SK-N-SH (cell line): Measurements from ENCODE around the gene NOTUM. TPM values are rescaled to one million over a fixed set of nuclear protein-coding genes. Genes with fewer than 3 reads are reported as not detected.
A peak's percentile ranks its signal among the peaks of the same experiment; 100 is the strongest.

Source experiments
- CTCF ChIA-PET: fragments of 300-600, 350-600 bp; formaldehyde crosslinking; extraction: SDS; loops from one replicate; lab custom pipeline; 2021; lab: Yijun Ruan, JAX
- POLR2A ChIA-PET: fragments of 350-600 bp; sonication (Branson Sonifier 250); formaldehyde crosslinking; extraction: SDS; loops from one replicate; lab custom pipeline; 2020; ENCODE audit warnings: antibody characterized with exemption, inconsistent platforms; lab: Yijun Ruan, JAX
- DNase-seq: peaks from one replicate; pipeline ENCODE4 v3.0.0; 2012
- H2AFZ ChIP-seq: fragments of 200-600 bp; sonication (generic); 2 replicates; pipeline ENCODE4 v1.8.1; 2016; ENCODE audit warnings: antibody characterized with exemption, mild to moderate bottlenecking, low read depth
- H3F3A ChIP-seq: fragments of 200-600 bp; sonication (generic); replicated peaks from 2 replicates; pipeline ENCODE3; 2016; ENCODE audit warnings: antibody characterized with exemption, mild to moderate bottlenecking; ENCODE audit not compliant: insufficient read depth
- H3K27ac ChIP-seq, 2 experiments: fragments of 200-500 bp in 1 of 2; fragments of 200-600 bp in 1 of 2; sonication (Bioruptor generic) in 1 of 2; sonication (generic), shearing (Covaris generic) in 1 of 2; 2 replicates each; pipeline versions ENCODE4 v1.5.1 to v1.6.1; 2014 to 2016; ENCODE audit warnings: low read depth in 2 of 2, inconsistent platforms in 1 of 2, low read length in 1 of 2, mild to moderate bottlenecking in 1 of 2, mixed read lengths in 1 of 2
- H3K27me3 ChIP-seq: fragments of 200-600 bp; sonication (generic), shearing (Covaris generic); 2 replicates; pipeline ENCODE4 v1.6.1; 2016; ENCODE audit warnings: mixed run types; ENCODE audit not compliant: insufficient read depth
- H3K36me3 ChIP-seq, 2 experiments: fragments of 200-500 bp in 1 of 2; fragments of 200-600 bp in 1 of 2; sonication (Bioruptor generic) in 1 of 2; sonication (generic) in 1 of 2; replicated peaks in 1 of 2; 2 replicates each; pipeline versions ENCODE3 to v1.5.1; 2014 to 2016; ENCODE audit warnings: low read length in 1 of 2, mild to moderate bottlenecking in 1 of 2; ENCODE audit not compliant: insufficient read depth in 2 of 2, control insufficient read depth in 1 of 2
- H3K4me1 ChIP-seq, 2 experiments: fragments of 200-500 bp in 1 of 2; fragments of 200-600 bp in 1 of 2; sonication (Bioruptor generic) in 1 of 2; sonication (generic), shearing (Covaris generic) in 1 of 2; 2 replicates each; pipeline versions ENCODE4 v1.5.1 to v1.6.1; 2014 to 2016; ENCODE audit warnings: low read depth in 1 of 2, low read length in 1 of 2, mixed run types in 1 of 2; ENCODE audit not compliant: insufficient read depth in 2 of 2, control insufficient read depth in 1 of 2
- H3K4me2 ChIP-seq: fragments of 200-600 bp; sonication (generic), shearing (Covaris generic); 2 replicates; pipeline ENCODE4 v1.6.1; 2017; ENCODE audit warnings: mixed run types
- H3K4me3 ChIP-seq, 2 experiments: fragments of 200-500 bp in 1 of 2; fragments of 200-600 bp in 1 of 2; sonication (Bioruptor generic) in 1 of 2; sonication (generic), shearing (Covaris generic) in 1 of 2; 2 replicates each; pipeline versions ENCODE4 v1.5.1 to v1.8.1; 2014 to 2016; ENCODE audit warnings: low read depth in 2 of 2, inconsistent platforms in 1 of 2, low read length in 1 of 2, mild to moderate bottlenecking in 1 of 2, mixed read lengths in 1 of 2, moderate library complexity in 1 of 2
- H3K79me2 ChIP-seq: fragments of 200-600 bp; sonication (generic); 2 replicates; pipeline ENCODE4 v1.8.1; 2017; ENCODE audit warnings: mild to moderate bottlenecking; ENCODE audit not compliant: insufficient read depth
- H3K9ac ChIP-seq: fragments of 200-600 bp; sonication (generic); 2 replicates; pipeline ENCODE4 v1.6.1; 2017; ENCODE audit warnings: mixed run types
- H3K9me2 ChIP-seq: fragments of 200-600 bp; sonication (generic); 2 replicates; pipeline ENCODE4 v1.6.1; 2017; ENCODE audit warnings: mixed run types
- H3K9me3 ChIP-seq: fragments of 200-600 bp; sonication (generic); 2 replicates; pipeline ENCODE4 v1.6.1; 2017; ENCODE audit warnings: mixed run types, mild to moderate bottlenecking, moderate library complexity
- H4K20me1 ChIP-seq: fragments of 200-600 bp; sonication (generic); 2 replicates; pipeline ENCODE4 v1.6.1; 2017; ENCODE audit warnings: mild to moderate bottlenecking, mixed run types; ENCODE audit not compliant: insufficient read depth
- EP300 ChIP-seq, 2 experiments: IDR thresholded peaks; 2 replicates each; pipeline versions ENCODE4 v1.4.0 to v1.6.1; 2012; ENCODE audit warnings: borderline replicate concordance in 1 of 2, low read depth in 1 of 2, low read length in 1 of 2
- EZH2phosphoT487 ChIP-seq: fragments of 200-600 bp; sonication (generic); IDR thresholded peaks from 2 replicates; pipeline ENCODE4 v1.6.1; 2017; ENCODE audit warnings: low read depth, mixed run types, mild to moderate bottlenecking, antibody characterized with exemption, moderate library complexity, borderline replicate concordance
- FOXJ3 ChIP-seq: sonication (generic); formaldehyde crosslinking; IDR thresholded peaks from 2 replicates; pipeline ENCODE4 v1.5.1; 2020; ENCODE audit warnings: mild to moderate bottlenecking, missing genetic modification reagents
- GABPA ChIP-seq: IDR thresholded peaks from 2 replicates; pipeline ENCODE4 v1.4.0; 2012; ENCODE audit warnings: low read depth, mild to moderate bottlenecking
- GATA2 ChIP-seq: sonication (generic); formaldehyde crosslinking; IDR thresholded peaks from 2 replicates; pipeline ENCODE4 v1.5.0; 2020; ENCODE audit warnings: mild to moderate bottlenecking, missing genetic modification reagents
- MAX ChIP-seq: IDR thresholded peaks from 2 replicates; pipeline ENCODE4 v1.4.0; 2012; ENCODE audit warnings: low read depth
- MEF2A ChIP-seq: IDR thresholded peaks from 2 replicates; pipeline ENCODE4 v1.4.0; 2012; ENCODE audit warnings: low read depth, borderline replicate concordance
- MXI1 ChIP-seq: IDR thresholded peaks from 2 replicates; pipeline ENCODE4 v1.6.1; 2012; ENCODE audit warnings: mild to moderate bottlenecking, low read depth, low read length, improper control_type of control experiment
- PBX3 ChIP-seq: IDR thresholded peaks from 2 replicates; pipeline ENCODE4; 2012
- POLR2AphosphoS5 ChIP-seq: IDR thresholded peaks from 2 replicates; pipeline ENCODE4 v1.6.1; 2012; ENCODE audit warnings: low read depth, low read length
- RCOR1 ChIP-seq: fragments of 150-350 bp; IDR thresholded peaks from 2 replicates; pipeline ENCODE4 v1.6.1; 2017; ENCODE audit warnings: antibody characterized with exemption, low read length
- SIN3A ChIP-seq: IDR thresholded peaks from 2 replicates; pipeline ENCODE4 v1.6.1; 2012; ENCODE audit warnings: low read depth, mild to moderate bottlenecking, low read length, moderate library complexity, borderline replicate concordance
- TAF1 ChIP-seq: IDR thresholded peaks from 2 replicates; pipeline ENCODE4 v1.6.1; 2012; ENCODE audit warnings: low read depth, mild to moderate bottlenecking, low read length, moderate library complexity, borderline replicate concordance
- USF2 ChIP-seq: fragments of 150-350 bp; IDR thresholded peaks from 2 replicates; pipeline ENCODE4 v1.6.1; 2017; ENCODE audit warnings: antibody characterized with exemption, low read length, low read depth, borderline replicate concordance
- WGBS: methylation state at CpG from one replicate; pipeline ENCODE4 v1.1.6; 2017; ENCODE audit warnings: low lambda C conversion rate; 5-methylcytosine and 5-hydroxymethylcytosine counted together
- polyA plus RNA-seq, 3 experiments: library from polyadenylated mRNA; depleted of rRNA; stranded (reverse); fragments of >200 nt; gene quantifications; 2 replicates each; pipeline ENCODE4 v1.2.3, GENCODE V29; 2012
- TF ChIP-seq, protein P1 (sequence below): IDR thresholded peaks from 2 replicates; pipeline ENCODE4 v1.4.0; 2012; ENCODE audit warnings: low read depth, borderline replicate concordance
- TF ChIP-seq, protein P2 (sequence below): fragments of 150-350 bp; IDR thresholded peaks from 2 replicates; pipeline ENCODE4 v1.6.1; 2016; ENCODE audit warnings: mild to moderate bottlenecking, low read depth, low read length

Gene NOTUM
- polyA plus RNA-seq, 1 of the 3 experiments (the other 2 are of a cell fraction): 0.33 TPM

GRCh38 chr17:81967533-81968395, 6.8 kb upstream of the NOTUM start:
- Histone ChIP-seq H3K4me2 (peak overlapping the region; percentile 54), H3K27ac (peak overlapping the region in 1 of 2 experiments; percentile 84; a peak in 2 of 4 replicates), H3F3A (peaks cover 13% of the 10 kb centered on the region), H3K9ac (peak overlapping the region; percentile 22; the same call in 1 of the 2 replicates), H3K4me1 (peaks cover 0 to 31% of the 10 kb centered on the region in 2 experiments; a peak in 1 of 4 replicates), H3K36me3 (no peaks in the 10 kb centered on the region), H4K20me1 (no peaks in the 10 kb centered on the region), H3K27me3 (no peaks in the 10 kb centered on the region), H2AFZ (peak overlapping the region; percentile 57; the same call in 1 of the 2 replicates), H3K9me2 (no peaks in the 10 kb centered on the region), H3K9me3 (peaks cover 3% of the 10 kb centered on the region; the same call in 1 of the 2 replicates), H3K79me2 (no peaks in the 10 kb centered on the region), H3K4me3 (no peak overlapping the region)
- CTCF ChIA-PET: interaction anchor here (0.7 to 14.5 kb wide), 10 partner anchors 8 to 237 kb away, joined by 3 to 1216 read pairs (median 6); partner anchors contain the start of genes ASPSCR1, CENPX, DCXR and LRRC45
- POLR2A ChIA-PET: interaction anchor here (0.8 to 2.6 kb wide), 7 partner anchors 9 to 138 kb away, joined by 3 to 11 read pairs (median 3); partner anchors contain the start of genes ASPSCR1, CENPX and LRRC45
- peak; percentile 97 for DNase-seq
- no peak for TF ChIP-seq GATA2 (CRISPR knock-in tag)
- TF ChIP-seq, protein P1, sequence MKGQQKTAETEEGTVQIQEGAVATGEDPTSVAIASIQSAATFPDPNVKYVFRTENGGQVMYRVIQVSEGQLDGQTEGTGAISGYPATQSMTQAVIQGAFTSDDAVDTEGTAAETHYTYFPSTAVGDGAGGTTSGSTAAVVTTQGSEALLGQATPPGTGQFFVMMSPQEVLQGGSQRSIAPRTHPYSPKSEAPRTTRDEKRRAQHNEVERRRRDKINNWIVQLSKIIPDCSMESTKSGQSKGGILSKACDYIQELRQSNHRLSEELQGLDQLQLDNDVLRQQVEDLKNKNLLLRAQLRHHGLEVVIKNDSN: peak; percentile 91
- no peak; the same call in 1 of the 2 replicates for TF ChIP-seq PBX3
- TF ChIP-seq EP300 (IDR thresholded peaks at IDR 0.05; ENCODE audit: borderline replicate concordance in 1 of 2, low read depth in 1 of 2, low read length in 1 of 2): 0 out of 4 replicates have a peak, but pooled peaks of 1 of the 2 experiments have one; percentile 12
- TF ChIP-seq USF2: peak; percentile 83
- TF ChIP-seq RCOR1: peak; percentile 65
- no peak for TF ChIP-seq EZH2phosphoT487
- TF ChIP-seq, protein P2, sequence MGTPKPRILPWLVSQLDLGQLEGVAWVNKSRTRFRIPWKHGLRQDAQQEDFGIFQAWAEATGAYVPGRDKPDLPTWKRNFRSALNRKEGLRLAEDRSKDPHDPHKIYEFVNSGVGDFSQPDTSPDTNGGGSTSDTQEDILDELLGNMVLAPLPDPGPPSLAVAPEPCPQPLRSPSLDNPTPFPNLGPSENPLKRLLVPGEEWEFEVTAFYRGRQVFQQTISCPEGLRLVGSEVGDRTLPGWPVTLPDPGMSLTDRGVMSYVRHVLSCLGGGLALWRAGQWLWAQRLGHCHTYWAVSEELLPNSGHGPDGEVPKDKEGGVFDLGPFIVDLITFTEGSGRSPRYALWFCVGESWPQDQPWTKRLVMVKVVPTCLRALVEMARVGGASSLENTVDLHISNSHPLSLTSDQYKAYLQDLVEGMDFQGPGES: no peak
- TF ChIP-seq FOXJ3 (CRISPR knock-in tag): peak; percentile 72; the same call in 1 of the 2 replicates
- TF ChIP-seq MEF2A: no peak
- TF ChIP-seq MXI1: peak; percentile 95
- peak; percentile 88 for TF ChIP-seq MAX
- no peak; the same call in 1 of the 2 replicates for TF ChIP-seq TAF1
- no peak for TF ChIP-seq POLR2AphosphoS5
- TF ChIP-seq GABPA: no peak
- TF ChIP-seq SIN3A: no peak
- 54% methylated on average over 24 of the region's 36 CpGs for WGBS
